Keratinocyte (primary cell): ENCODE measurements around the gene ATRNL1. TPM values are rescaled to one million over a fixed set of nuclear protein-coding genes. Genes with fewer than 3 reads are reported as not detected.

Source experiments
- DNase-seq: peaks from one replicate; pipeline ENCODE4 v3.0.0-alpha.2; 2011; ENCODE audit warnings: low read depth, missing footprints, low spot score
- FAIRE-seq: peaks from 2 replicates; lab custom pipeline; 2011; peaks lifted over from hg19 to GRCh38; lab: Jason Lieb, UNC
- H2AFZ ChIP-seq: 2 replicates; pipeline ENCODE4 v1.6.0; 2012; ENCODE audit warnings: low read length, control low read depth, inconsistent platforms; ENCODE audit not compliant: control insufficient read depth
- H3K27ac ChIP-seq: 2 replicates; pipeline ENCODE4 v1.5.1; 2011; ENCODE audit warnings: low read length; ENCODE audit not compliant: control insufficient read depth, insufficient read depth
- H3K27me3 ChIP-seq: 3 replicates; pipeline ENCODE4 v1.6.0; 2011; ENCODE audit warnings: low read length; ENCODE audit not compliant: control insufficient read depth, insufficient read depth; ENCODE audit errors: extremely low read depth
- H3K36me3 ChIP-seq, 2 experiments: 2 replicates in 1 of 2; 3 replicates in 1 of 2; pipeline ENCODE4 v1.5.1; 2011; ENCODE audit warnings: low read length in 2 of 2, mild to moderate bottlenecking in 1 of 2; ENCODE audit not compliant: control insufficient read depth in 2 of 2, insufficient read depth in 2 of 2; ENCODE audit errors: extremely low read depth in 1 of 2
- H3K4me1 ChIP-seq: 3 replicates; pipeline ENCODE4 v1.5.1; 2011; ENCODE audit warnings: low read length; ENCODE audit not compliant: control insufficient read depth, insufficient read depth; ENCODE audit errors: extremely low read depth
- H3K4me2 ChIP-seq: 3 replicates; pipeline ENCODE4 v1.6.0; 2011; ENCODE audit warnings: low read depth, low read length; ENCODE audit not compliant: control insufficient read depth, insufficient read depth; ENCODE audit errors: extremely low read depth
- H3K4me3 ChIP-seq, 3 experiments: fragments of 200-600 bp in 1 of 3; sonication (generic) in 1 of 3; 2 replicates in 2 of 3; 3 replicates in 1 of 3; pipeline ENCODE4 v1.5.1; 2011 to 2016; ENCODE audit warnings: low read length in 3 of 3, mild to moderate bottlenecking in 3 of 3, control low read depth in 2 of 3, inconsistent platforms in 1 of 3, low read depth in 1 of 3, mixed read lengths in 1 of 3, mixed run types in 1 of 3, moderate library complexity in 1 of 3; ENCODE audit not compliant: control insufficient read depth in 2 of 3, insufficient read depth in 2 of 3; ENCODE audit errors: extremely low read depth in 1 of 3
- H3K79me2 ChIP-seq: 2 replicates; pipeline ENCODE4 v1.6.0; 2012; ENCODE audit warnings: low read length; ENCODE audit not compliant: control insufficient read depth, insufficient read depth
- H3K9ac ChIP-seq: 3 replicates; pipeline ENCODE4 v1.6.0; 2011; ENCODE audit warnings: low read length; ENCODE audit not compliant: control insufficient read depth, insufficient read depth; ENCODE audit errors: extremely low read depth
- H3K9me1 ChIP-seq: 3 replicates; pipeline ENCODE4 v1.6.0; 2011; ENCODE audit warnings: low read length; ENCODE audit not compliant: control insufficient read depth, insufficient read depth; ENCODE audit errors: extremely low read depth
- H3K9me3 ChIP-seq: 2 replicates; pipeline ENCODE4 v1.5.1; 2012; ENCODE audit warnings: low read depth, low read length; ENCODE audit not compliant: control insufficient read depth
- H4K20me1 ChIP-seq: 3 replicates; pipeline ENCODE4 v1.6.0; 2011; ENCODE audit warnings: low read length; ENCODE audit not compliant: control insufficient read depth, insufficient read depth; ENCODE audit errors: extremely low read depth
- CTCF ChIP-seq, 3 experiments: IDR thresholded peaks in 1 of 3; conservative IDR thresholded peaks in 1 of 3; optimal IDR thresholded peaks in 1 of 3; 2 replicates in 2 of 3; 3 replicates in 1 of 3; pipeline versions ENCODE3 to v1.5.1; 2011; ENCODE audit warnings: low read length in 3 of 3, mild to moderate bottlenecking in 3 of 3, moderate library complexity in 2 of 3, control low read depth in 1 of 3, inconsistent platforms in 1 of 3; ENCODE audit not compliant: insufficient read depth in 2 of 3; ENCODE audit errors: extremely low read depth in 1 of 3
- EZH2 ChIP-seq: IDR thresholded peaks from one replicate; pipeline ENCODE4 v1.6.1; 2012; ENCODE audit warnings: inconsistent platforms, mild to moderate bottlenecking, low read length, moderate library complexity
- dilution Hi-C: fragments of 300-500 bp; cut with MboI; formaldehyde crosslinking; loops from one replicate; pipeline ENCODE4 v1.7.0; 2020; ENCODE audit warnings: low sequenced_read_pairs; ENCODE audit not compliant: extremely low pct_ligation_motif_present
- polyA plus RNA-seq, 5 experiments: library from polyadenylated mRNA; depleted of rRNA in 3 of 5; stranded (reverse) in 3 of 5; stranded (forward) in 1 of 5; unstranded in 1 of 5; fragments of >200 nt; gene quantifications; 1 replicate in 1 of 5; 2 replicates in 3 of 5; 3 replicates in 1 of 5; pipeline versions ENCODE4 v1.2.1 to v1.2.3, GENCODE V29; 2011 to 2012; ENCODE audit warnings: missing spikeins in 2 of 5, low read depth in 1 of 5, low replicate concordance in 1 of 5

The ATRNL1 gene
- polyA plus RNA-seq, 1 donor (not counting 4 experiments of a cell fraction or from before 2014, with no cell fraction given): 0.07 TPM

GRCh38 chr10:115572740-115573455 lies 479.7 kb downstream of the ATRNL1 start:
- dilution Hi-C loops: no loop called here
- TF ChIP-seq CTCF (optimal IDR thresholded peaks at IDR 0.05 in 1 of 3, IDR thresholded peaks at IDR 0.05 in 1 of 3, conservative IDR thresholded peaks at IDR 0.05 in 1 of 3; ENCODE audit: extremely low read depth in 1 of 3, insufficient read depth in 2 of 3, low read length in 3 of 3) (peak; percentile 27 to 64 (median 50)), EZH2 (no peak)
- no peak for FAIRE-seq

DNA sequence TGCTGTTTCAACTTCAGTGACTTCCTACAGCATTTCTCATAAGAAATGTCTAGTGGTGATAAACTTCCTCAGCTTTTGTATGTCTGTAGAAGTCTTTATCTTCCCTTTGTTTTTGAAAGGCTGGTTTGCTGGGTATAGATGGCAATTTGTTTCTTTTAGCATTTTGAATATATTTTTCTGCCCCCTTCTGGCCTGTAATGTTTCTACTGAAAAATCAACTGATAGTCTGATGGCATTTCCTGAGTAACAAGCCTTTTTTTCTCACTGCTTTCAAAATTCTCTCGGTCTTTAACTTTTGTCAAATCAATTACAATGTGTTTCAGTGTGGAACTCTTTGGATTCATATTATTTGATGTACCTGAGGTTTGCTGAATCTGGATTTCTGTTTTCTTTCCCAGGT lies 487.1 kb downstream of the ATRNL1 start:
- TF ChIP-seq CTCF (optimal IDR thresholded peaks at IDR 0.05 in 1 of 3, IDR thresholded peaks at IDR 0.05 in 1 of 3, conservative IDR thresholded peaks at IDR 0.05 in 1 of 3; ENCODE audit: extremely low read depth in 1 of 3, insufficient read depth in 2 of 3, low read length in 3 of 3) (no peak), EZH2 (no peak)
- no peaks in the 10 kb centered on the region for H3K79me2 ChIP-seq
- no peak overlapping the region for H2AFZ ChIP-seq
- no peak overlapping the region for H3K27ac ChIP-seq
- H3K9me3 ChIP-seq: no peaks in the 10 kb centered on the region
- H3K4me2 ChIP-seq: no peak overlapping the region
- no peaks in the 10 kb centered on the region for H3K9me1 ChIP-seq
- H3K4me3 ChIP-seq: no peak overlapping the region
- H3K4me1 ChIP-seq: no peaks in the 10 kb centered on the region
- dilution Hi-C loops: no loop called here
- no peaks in the 10 kb centered on the region for H3K36me3 ChIP-seq
- FAIRE-seq: no peak
- no peaks in the 10 kb centered on the region for H3K27me3 ChIP-seq
- DNase-seq: no peak
- no peaks in the 10 kb centered on the region for H4K20me1 ChIP-seq
- no peak overlapping the region for H3K9ac ChIP-seq

More at GRCh38 chr10:115572740-115573455, 479.7 kb downstream of the ATRNL1 start:
- H3K4me2 ChIP-seq: no peak overlapping the region
- no peaks in the 10 kb centered on the region for H3K9me3 ChIP-seq
- no peak overlapping the region for H2AFZ ChIP-seq
- H3K27ac ChIP-seq: no peak overlapping the region
- H3K79me2 ChIP-seq: no peaks in the 10 kb centered on the region
- H3K9ac ChIP-seq: no peak overlapping the region
- no peak overlapping the region for H3K4me3 ChIP-seq
- H3K4me1 ChIP-seq: no peaks in the 10 kb centered on the region
- H3K9me1 ChIP-seq: no peaks in the 10 kb centered on the region
- H4K20me1 ChIP-seq: no peaks in the 10 kb centered on the region
- H3K36me3 ChIP-seq: no peaks in the 10 kb centered on the region
- DNase-seq: no peak
- H3K27me3 ChIP-seq: no peaks in the 10 kb centered on the region
